Measurements from ENCODE around the gene SCN10A.

SCN10A gene

GRCh38 chr3:38773528-38773927 lies 42.5 kb downstream of the SCN10A start:
- no peak for DNase-seq (ENCODE audit: low read depth in 3 of 3)

DNA sequence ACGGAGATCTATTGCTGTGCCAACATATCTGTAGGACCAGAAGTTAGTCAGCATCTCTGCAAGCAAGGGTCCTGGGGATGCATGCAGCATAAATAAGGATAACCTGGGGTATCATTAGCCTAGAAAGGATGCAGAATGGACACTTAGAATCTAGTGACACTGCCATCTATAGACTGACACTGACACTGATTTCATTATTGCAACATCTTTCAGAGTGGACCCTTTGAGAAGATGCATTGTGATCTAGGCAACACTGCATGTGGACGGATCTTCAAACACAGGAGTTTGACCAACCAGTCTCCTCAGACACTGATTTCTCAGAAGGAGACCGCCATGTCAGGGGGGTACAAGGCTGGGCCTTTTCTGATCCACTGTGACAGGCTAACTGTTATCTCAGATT lies 52.4 kb downstream of the SCN10A start:
- no peak for DNase-seq (ENCODE audit: low read depth in 3 of 3)

DNA sequence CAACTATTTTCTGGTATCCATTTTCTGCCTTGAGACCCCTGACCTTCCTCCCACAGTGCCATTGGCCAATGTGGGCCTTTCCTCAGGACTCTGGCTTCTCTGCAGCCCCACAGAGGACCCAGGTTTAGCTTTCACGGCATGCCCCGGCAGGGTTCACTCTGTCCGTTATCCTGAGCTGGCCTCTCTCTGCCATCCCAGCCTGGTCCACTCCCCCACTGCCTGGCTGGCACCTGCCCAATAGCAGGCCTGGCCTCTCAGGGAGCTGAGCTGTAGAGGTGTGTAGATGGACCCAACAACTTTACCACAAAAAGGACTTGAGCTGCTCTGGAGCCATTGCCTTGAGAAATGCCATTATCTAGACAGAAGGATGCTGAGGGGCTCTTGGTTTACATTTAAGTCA lies 57.5 kb downstream of the SCN10A start:
- DNase-seq (ENCODE audit: low read depth in 3 of 3), result no peak

DNA sequence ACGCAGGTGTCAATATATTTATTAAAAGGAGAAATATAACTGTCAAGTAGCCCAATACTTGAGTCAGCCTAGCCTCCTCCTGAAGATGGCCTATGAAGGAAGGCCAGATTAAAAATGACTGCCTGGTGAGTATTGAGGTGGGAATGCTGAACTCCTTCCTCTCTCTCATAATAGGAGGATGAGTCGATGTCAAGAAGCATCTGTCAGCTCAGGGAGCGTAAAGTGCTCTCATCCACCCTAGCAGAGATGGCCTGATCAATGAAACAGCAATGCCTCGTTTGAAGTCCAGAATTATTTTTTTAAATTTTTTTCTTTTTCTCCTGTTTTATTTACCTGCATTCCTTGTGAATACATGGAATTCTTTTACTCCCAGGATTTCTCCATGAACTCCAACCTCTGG lies 58.3 kb downstream of the SCN10A start:
- DNase-seq (ENCODE audit: low read depth in 3 of 3), result no peak

- DNase-seq (ENCODE audit: low read depth in 3 of 3), result no peak
Observed at GRCh38 chr3:38756892-38757291, 59.1 kb downstream of the SCN10A start.

GRCh38 chr3:38755130-38755529 lies 60.9 kb downstream of the SCN10A start:
- no peak for DNase-seq (ENCODE audit: low read depth in 3 of 3)

DNA sequence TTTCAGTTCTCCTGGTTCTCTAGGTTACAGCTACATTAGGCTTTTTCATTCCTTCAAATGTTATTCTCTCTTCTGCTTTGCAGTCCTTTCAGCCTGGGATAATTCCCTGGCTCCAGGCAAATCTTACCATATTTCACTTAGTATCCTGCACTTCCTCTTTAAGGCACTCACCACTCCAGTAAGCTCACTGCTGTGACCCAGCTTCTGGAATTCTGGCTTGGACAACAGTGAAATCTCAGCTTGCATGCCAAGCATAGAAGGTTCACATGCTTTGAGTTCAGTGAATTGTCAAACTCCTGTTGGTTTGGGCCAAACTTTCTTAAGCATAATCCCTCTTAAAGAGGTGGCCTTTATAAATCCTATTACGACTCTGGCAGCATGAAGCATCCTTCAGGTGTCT lies 69.4 kb downstream of the SCN10A start:
- no peak for DNase-seq (ENCODE audit: low read depth in 3 of 3)

- DNase-seq (ENCODE audit: low read depth in 3 of 3), result no peak
Observed at GRCh38 chr3:38743043-38743442, 73.0 kb downstream of the SCN10A start.

- DNase-seq (ENCODE audit: low read depth in 3 of 3), result no peak
Observed at GRCh38 chr3:38742550-38742949, 73.5 kb downstream of the SCN10A start.

GRCh38 chr3:38740537-38740936 lies 75.5 kb downstream of the SCN10A start:
- DNase-seq (ENCODE audit: low read depth in 3 of 3), result no peak

DNA sequence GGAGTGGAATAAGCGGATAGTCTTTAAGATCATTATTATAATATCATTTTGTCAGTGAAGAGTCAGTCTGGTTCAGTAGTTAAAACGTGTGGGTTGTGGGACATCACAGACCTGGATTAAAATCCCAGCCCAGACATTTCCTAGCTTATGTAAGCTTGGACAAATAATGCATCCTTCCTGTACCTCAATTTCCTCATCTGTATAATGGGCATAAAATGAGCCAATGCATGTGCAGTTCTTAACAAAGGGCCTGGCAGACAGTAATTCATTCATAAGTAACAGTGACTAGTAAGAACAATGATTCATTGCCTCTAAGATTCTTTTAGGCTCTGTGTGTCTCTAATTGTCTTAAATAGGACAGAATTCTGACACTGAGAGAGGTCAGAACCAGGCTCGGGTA lies 76.1 kb downstream of the SCN10A start:
- no peak for DNase-seq (ENCODE audit: low read depth in 3 of 3)

- no peak for DNase-seq (ENCODE audit: low read depth in 3 of 3)
Observed at GRCh38 chr3:38739396-38739689, 76.7 kb downstream of the SCN10A start.

DNA sequence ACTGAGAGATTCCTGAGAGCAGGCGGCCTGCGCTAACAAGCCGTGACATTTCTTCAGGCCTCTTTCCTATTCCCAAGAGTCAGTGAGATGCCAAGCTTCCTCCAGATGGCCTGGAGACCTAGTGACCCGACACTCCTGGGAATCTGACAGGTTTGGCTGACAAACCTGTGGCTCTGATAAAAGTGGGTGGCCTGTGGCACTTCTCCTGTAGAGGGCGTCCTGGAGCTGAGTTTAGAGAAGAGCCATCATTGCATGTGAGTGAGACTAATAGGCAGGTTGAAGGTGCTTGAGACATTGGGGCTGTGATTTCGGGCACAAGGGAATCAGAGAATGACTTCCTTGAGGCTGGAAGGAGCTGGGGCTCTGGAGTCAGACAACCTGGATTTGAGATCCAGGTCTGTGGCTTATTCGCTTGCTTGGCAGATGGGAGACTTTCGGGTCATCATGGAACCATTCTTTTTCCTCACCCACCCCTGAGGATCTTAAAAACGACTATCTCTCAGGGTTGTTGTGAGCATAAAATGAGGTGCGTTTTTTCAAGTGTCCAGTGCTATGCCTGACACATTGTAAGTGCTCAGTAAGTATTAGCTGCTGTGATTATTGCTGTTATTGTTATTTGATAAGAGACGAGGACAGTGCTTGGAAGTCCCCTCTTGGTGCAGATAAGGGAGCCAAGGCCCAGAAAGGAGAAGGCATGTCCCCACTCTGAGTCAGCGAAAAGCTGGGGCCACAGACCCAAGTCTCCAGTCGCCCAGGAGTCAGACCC lies 77.2 kb downstream of the SCN10A start:
- DNase-seq (ENCODE audit: low read depth in 3 of 3), result peak in 1 of 3 experiments; percentile 31

GRCh38 chr3:38731522-38731921 lies 84.5 kb downstream of the SCN10A start:
- DNase-seq (ENCODE audit: low read depth in 3 of 3), result no peak

DNA sequence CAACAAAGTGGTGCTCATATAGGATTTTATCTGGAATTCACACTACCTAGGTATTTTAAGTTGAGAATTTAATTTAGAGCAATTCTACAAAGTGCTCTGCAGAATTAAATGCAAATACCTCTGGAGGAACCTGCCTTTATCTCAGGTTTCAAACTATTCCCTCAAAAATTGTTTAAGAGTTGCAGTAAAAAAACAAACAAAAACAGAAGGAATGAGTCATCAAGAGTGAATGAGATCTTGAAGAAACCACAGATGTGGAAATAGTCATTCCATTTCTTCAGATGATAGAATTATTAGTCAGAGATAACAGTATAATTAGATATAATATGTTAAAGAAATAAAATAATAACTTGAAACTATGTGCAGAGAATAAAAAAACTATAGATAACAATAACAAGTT lies 85.7 kb downstream of the SCN10A start:
- no peak for DNase-seq (ENCODE audit: low read depth in 3 of 3)

DNA sequence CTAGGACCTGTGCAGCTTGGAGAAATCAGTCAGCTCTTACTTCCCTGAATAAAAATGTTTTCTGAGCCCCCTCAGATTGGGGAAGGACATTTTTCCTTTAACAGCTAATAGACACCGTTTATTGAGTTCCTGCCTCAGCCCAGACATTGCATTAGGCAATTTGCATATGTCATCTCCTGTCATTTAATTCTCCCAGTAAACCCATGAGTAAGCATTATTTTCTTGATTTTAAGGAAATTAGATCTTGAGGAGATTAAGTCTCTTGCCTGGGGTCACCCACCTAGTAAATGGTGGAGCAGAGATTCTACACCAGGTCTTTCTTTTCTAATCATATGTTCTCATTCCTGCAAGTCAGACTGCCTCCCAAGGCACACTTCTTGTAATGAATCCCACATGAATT lies 88.0 kb downstream of the SCN10A start:
- no peak for DNase-seq (ENCODE audit: low read depth in 3 of 3)

- DNase-seq (ENCODE audit: low read depth in 3 of 3), result no peak
Observed at GRCh38 chr3:38726751-38727150, 89.3 kb downstream of the SCN10A start.

DNA sequence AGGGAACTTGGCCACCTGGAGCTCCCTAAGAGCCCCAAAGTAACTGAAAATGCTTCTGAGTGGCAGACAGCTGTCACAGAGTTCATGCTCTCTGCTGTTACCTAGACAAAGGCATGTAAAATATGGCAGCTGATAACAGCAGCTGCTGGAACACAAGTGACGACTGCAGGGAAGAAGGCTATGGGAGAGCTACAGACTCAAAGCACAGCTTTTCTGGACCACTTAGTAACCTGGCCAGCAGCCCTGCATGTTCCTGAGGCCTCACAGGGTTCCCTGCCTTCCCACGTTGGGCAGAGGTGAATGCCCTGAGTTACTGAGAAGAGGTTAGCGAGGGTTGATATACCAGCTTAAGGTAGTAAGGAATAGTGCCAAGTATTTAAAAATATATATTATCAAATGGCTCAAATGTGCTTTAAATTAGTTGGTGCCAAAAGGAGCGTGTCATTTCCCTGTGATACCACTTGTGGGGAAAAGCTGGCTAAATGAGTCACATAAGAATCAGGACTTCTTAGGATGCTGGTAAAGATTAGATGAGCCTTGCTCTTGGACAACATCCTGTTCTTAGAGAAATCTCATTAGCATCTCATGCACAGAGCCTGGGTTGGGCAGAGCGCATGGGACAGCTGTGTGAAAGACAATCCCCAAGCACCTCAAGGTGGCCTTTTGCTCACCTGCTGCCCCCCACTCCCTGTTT lies 90.1 kb downstream of the SCN10A start:
- DNase-seq (ENCODE audit: low read depth in 3 of 3), result no peak

- DNase-seq (ENCODE audit: low read depth in 3 of 3), result no peak
Observed at GRCh38 chr3:38724392-38724736, 91.7 kb downstream of the SCN10A start.

GRCh38 chr3:38723569-38724391 lies 92.2 kb downstream of the SCN10A start:
- DNase-seq (ENCODE audit: low read depth in 3 of 3), result no peak

DNA sequence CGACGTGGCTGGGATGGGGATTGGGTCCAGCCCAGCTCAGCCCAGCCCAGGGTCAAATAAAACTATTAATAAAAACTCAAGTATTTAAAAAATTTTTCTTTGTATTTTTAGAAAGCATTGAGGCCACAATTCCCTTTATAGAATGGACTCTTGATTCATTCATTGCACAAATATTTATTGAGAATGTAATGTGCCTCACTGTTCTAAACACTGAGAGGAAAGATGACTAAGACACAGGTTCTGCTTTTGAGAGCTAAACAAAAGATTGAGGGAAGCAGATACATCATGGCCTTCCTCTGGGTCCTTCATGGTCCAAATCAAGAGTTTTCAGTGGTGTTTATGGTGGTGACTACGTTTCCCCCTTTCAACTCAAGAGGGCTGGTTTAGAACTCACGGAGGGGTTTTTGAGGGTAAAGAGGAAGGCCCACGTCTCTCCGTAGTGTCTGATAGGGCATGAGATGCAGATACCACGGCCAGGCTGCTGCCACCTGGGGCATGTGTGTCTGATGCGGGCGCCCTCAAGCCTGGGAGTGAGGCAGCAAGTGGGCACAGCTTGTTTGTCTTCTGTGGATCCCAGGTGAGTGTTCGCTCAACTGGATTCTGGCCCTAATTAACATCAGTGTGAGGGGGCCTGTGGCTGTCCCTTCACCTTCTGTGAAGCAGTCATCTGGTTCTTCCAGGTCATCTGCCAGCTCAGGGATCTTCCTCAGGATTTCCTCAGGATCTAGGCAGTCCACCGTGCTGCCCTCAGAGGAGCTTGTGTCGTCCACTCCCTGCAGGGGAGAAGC lies 93.0 kb downstream of the SCN10A start:
- no peak for DNase-seq (ENCODE audit: low read depth in 3 of 3)

DNA sequence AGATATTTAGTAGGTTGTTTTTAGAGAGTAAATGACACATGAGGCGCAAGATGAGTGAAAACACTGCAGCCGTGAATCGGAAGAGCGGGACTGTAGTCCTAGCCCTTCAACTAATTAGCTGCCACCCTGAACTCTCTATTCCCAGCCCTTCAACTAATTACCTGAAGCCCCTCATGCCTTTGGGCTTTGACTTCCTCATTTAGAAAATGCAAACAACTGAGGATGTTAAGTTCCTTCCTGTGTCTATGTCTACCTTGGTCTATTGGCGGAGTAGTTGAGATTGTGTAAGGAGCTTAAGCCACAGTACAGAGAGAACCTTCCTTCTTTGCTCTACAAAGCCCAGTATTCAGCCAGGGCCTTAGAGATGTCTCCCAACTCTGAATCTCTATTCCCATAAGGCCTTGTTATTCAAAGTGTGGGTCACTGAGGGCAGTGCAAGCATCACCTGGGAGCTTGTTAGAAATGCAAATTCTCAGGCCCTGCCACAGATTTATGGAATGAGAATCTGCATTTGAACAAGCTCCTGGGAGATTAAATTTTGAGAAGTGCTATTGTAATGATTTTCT lies 94.7 kb downstream of the SCN10A start:
- DNase-seq (ENCODE audit: low read depth in 3 of 3), result no peak

All from stimulated activated CD4-positive, alpha-beta T cell treated with anti-CD3 and anti-CD28 coated beads, TNF-alpha, amount 100 ng/mL, for 24 hours (primary cell).